HepG2 (cell line): ENCODE data around the gene LLGL2. TPM values are rescaled to one million over a fixed set of nuclear protein-coding genes. Genes with fewer than 3 reads are reported as not detected.

Experiments
- AHR ChIP-seq: IDR thresholded peaks from 2 replicates; pipeline ENCODE4 v1.6.1; 2018; ENCODE audit warnings: missing genetic modification reagents, missing compliant biosample characterization
- ELF3 ChIP-seq: IDR thresholded peaks from 2 replicates; pipeline ENCODE4 v1.6.1; 2016; ENCODE audit warnings: missing genetic modification reagents, missing compliant biosample characterization
- PHB2 ChIP-seq: fragments of 450-650 bp; IDR thresholded peaks from 2 replicates; pipeline ENCODE4 v1.6.1; 2018; ENCODE audit not compliant: partially characterized antibody
- SMARCC2 ChIP-seq: fragments of 450-650 bp; IDR thresholded peaks from 2 replicates; pipeline ENCODE4 v1.6.1; 2017; ENCODE audit warnings: antibody characterized with exemption, mild to moderate bottlenecking
- STAT6 ChIP-seq: sonication (generic); formaldehyde crosslinking; IDR thresholded peaks from 2 replicates; pipeline ENCODE4 v1.4.0; 2020; ENCODE audit warnings: missing genetic modification reagents, mild to moderate bottlenecking, borderline replicate concordance
- ZMYM3 ChIP-seq: sonication (generic); formaldehyde crosslinking; IDR thresholded peaks from 2 replicates; pipeline ENCODE4 v1.5.1; 2020; ENCODE audit warnings: mild to moderate bottlenecking, missing genetic modification reagents
- ZNF207 ChIP-seq: fragments of 450-650 bp; IDR thresholded peaks from 2 replicates; pipeline ENCODE4 v1.6.1; 2016; ENCODE audit warnings: antibody characterized with exemption, borderline replicate concordance
- ZNF274 ChIP-seq: sonication (generic); formaldehyde crosslinking; IDR thresholded peaks from 2 replicates; pipeline ENCODE4 v1.5.1; 2020; ENCODE audit warnings: mild to moderate bottlenecking, missing genetic modification reagents
- ZNF407 ChIP-seq: sonication (generic); formaldehyde crosslinking; IDR thresholded peaks from one replicate; pipeline ENCODE4 v1.5.1; 2020; ENCODE audit warnings: mild to moderate bottlenecking, missing genetic modification reagents; ENCODE audit errors: not compliant biosample characterization
- polyA plus RNA-seq, 8 experiments: library from polyadenylated mRNA; depleted of rRNA in 3 of 8; stranded (reverse) in 7 of 8; unstranded in 1 of 8; fragments of >200 nt; fragmentation: Illumina TruSeq in 4 of 8; extraction: Trizol in 4 of 8; gene quantifications; 2 replicates each; pipeline versions ENCODE4 v1.2.1 to v1.2.3, GENCODE V29; 2011 to 2016; ENCODE audit warnings: low read depth in 4 of 8, missing spikeins in 1 of 8, mixed read lengths in 1 of 8; ENCODE audit not compliant: insufficient read depth in 1 of 8
- total RNA-seq, 5 experiments: library from RNA; depleted of rRNA; stranded (reverse); fragments of >200 nt; fragmentation: Illumina TruSeq; extraction: Trizol; gene quantifications; 2 replicates each; pipeline ENCODE4 v1.2.3, GENCODE V29; 2016; ENCODE audit warnings: low read depth in 1 of 5
- TF ChIP-seq, protein P1 (sequence below): sonication (generic); formaldehyde crosslinking; IDR thresholded peaks from 2 replicates; pipeline ENCODE4 v1.4.0; 2020; ENCODE audit warnings: missing genetic modification reagents, borderline replicate concordance

The LLGL2 gene
- total and polyA plus RNA-seq, 2 of the 13 experiments (the other 11 are each of a cell fraction or from before 2014, with no cell fraction given) = 83.0 to 86.7 TPM

DNA sequence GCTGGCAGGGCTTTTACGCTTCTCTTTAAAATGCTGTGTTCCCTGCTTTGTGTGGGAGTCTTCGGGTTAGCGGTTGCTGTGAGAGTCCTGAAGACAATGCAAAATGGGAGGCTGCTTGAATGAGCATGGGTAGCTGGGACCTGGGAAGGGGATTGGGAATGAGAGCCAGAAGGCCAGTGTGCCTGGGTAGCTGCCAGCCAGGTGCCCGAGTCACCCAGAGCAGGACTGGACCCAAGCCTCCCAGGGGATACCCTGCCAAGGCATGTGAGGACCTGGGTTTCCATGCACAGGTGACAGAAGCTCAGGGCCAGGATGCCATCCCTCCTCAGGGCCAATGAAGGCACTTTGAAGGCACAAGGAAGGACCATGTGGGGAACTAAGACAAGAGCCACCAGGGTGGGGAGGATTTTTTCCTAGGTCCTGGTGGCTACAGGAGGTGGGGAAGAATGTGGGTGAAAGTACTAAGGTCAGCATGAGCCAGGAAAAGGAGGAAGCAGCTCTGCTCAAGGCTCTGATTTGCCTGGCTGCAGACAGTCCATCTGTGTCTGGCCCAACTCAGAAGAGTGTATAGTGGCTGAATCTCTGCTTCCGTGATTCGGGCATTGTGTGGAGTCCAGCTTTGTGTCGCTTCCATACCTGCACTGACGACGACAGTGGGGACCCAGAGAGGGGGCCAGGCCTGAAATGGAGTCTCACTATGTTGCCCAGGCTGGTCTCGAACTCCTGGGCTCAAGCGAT is 48.6 kb upstream of the LLGL2 start (continued):
- TF ChIP-seq ZNF407 (CRISPR knock-in tag) = peak; percentile 20
- no peak for TF ChIP-seq ELF3 (CRISPR knock-in tag)
- no peak for TF ChIP-seq STAT6 (CRISPR knock-in tag)
- no peak for TF ChIP-seq AHR (CRISPR knock-in tag)
- TF ChIP-seq, protein P1, sequence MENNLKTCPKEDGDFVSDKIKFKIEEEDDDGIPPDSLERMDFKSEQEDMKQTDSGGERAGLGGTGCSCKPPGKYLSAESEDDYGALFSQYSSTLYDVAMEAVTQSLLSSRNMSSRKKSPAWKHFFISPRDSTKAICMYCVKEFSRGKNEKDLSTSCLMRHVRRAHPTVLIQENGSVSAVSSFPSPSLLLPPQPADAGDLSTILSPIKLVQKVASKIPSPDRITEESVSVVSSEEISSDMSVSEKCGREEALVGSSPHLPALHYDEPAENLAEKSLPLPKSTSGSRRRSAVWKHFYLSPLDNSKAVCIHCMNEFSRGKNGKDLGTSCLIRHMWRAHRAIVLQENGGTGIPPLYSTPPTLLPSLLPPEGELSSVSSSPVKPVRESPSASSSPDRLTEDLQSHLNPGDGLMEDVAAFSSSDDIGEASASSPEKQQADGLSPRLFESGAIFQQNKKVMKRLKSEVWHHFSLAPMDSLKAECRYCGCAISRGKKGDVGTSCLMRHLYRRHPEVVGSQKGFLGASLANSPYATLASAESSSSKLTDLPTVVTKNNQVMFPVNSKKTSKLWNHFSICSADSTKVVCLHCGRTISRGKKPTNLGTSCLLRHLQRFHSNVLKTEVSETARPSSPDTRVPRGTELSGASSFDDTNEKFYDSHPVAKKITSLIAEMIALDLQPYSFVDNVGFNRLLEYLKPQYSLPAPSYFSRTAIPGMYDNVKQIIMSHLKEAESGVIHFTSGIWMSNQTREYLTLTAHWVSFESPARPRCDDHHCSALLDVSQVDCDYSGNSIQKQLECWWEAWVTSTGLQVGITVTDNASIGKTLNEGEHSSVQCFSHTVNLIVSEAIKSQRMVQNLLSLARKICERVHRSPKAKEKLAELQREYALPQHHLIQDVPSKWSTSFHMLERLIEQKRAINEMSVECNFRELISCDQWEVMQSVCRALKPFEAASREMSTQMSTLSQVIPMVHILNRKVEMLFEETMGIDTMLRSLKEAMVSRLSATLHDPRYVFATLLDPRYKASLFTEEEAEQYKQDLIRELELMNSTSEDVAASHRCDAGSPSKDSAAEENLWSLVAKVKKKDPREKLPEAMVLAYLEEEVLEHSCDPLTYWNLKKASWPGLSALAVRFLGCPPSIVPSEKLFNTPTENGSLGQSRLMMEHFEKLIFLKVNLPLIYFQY (CRISPR knock-in tag) = no peak
- TF ChIP-seq ZNF274 (CRISPR knock-in tag) = 0 out of 2 replicates have a peak, but pooled peaks have one; percentile 76
- no peak for TF ChIP-seq SMARCC2
- TF ChIP-seq PHB2 = no peak
- 0 out of 2 replicates have a peak, but pooled peaks have one; percentile 29 for TF ChIP-seq ZMYM3 (CRISPR knock-in tag)
- no peak for TF ChIP-seq ZNF207
- TF ChIP-seq, all 625 proteins: peak for 8
